HG03025 (cell line): ENCODE measurements around the gene ID1.
"Not testable (repeated sequence)": the region's sequence is repeated elsewhere in the genome, so short reads cannot be mapped to it uniquely, and the experiment has no call there.

ENCODE experiments used
- ATAC-seq: cut with Tn5 transposase; IDR thresholded peaks from one replicate; pipeline ENCODE4 v1.9.1; 2021; ENCODE audit warnings: mild to moderate bottlenecking, moderate library complexity; ENCODE audit not compliant: unreplicated experiment, low FRiP score

Gene ID1

DNA sequence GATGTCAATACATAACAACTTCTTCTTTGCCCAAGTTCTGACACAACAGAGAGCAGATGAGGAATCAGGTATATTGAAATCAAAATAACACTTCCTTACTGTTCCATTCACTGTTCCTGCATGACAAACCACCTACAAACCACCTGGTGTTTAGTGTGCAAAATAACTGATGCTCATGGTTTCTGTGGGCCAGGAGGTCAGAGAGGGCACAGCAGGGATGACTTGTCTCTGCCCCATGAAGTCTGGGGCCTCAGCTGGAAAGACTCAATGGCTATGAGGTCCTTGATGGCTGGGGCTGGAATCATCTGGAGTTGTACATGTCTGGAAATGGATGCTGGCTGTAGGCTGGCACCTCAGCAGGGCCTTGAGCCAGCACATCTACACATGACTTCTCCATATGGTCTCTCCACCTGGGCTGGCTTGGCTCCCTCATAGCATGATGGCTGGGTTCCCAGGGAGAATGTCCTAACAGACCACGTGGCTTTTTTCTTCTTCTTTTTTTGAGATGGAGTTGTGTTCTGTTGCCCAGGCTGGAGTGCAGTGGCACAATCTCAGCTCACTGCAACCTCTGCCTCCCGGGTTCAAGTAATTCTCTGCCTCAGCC lies 25.2 kb downstream of the ID1 start:
- ATAC-seq, result no peak

DNA sequence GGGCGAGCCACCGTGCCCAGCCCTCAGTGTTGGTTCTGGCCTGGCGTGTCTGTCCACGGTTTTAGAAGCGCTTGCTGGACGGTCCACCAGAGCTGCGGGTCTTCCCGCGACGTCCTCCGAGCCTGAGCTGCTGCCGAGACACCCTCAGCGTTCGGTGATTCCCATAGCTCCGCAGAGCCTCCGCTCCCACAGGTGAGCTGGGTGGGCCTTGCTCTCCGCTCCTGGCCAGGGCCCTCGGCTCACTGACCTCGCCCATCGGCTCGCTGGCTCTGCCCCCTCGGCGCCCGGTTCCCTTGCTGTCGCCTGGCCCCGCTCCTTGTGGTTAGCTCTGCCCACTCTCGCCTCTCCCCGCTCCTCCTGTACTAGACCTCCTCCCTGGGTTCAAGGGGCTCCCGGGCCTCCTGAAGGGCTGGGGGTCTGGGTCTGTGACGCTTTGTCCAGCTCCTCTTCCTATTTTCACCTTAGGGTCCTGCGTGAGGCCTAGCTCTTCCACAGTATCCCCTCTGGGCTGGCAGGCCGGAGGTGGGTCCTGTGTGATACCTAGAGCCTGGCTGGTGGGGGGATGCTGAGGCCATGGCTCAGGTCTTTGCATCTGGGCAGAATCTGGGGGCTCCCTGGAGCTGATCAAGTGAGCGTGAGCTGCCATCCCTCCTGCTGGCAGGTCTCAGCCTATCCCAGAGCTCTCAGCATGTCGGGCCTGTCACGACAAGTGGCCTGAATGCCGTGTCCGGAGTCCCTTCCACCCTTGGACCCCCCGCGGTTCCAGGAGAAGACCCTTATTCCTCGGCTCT lies 27.7 kb downstream of the ID1 start:
- ATAC-seq, result no peak

GRCh38 chr20:31633339-31633914 lies 28.3 kb downstream of the ID1 start:
- no peak for ATAC-seq

GRCh38 chr20:31637660-31638059 lies 32.6 kb downstream of the ID1 start, which contains the start of gene COX4I2:
COX4I2 (plus strand) TSS chr20:31637912; CDS start chr20:31639018, 1,106 bp downstream.
- no peak for ATAC-seq

DNA sequence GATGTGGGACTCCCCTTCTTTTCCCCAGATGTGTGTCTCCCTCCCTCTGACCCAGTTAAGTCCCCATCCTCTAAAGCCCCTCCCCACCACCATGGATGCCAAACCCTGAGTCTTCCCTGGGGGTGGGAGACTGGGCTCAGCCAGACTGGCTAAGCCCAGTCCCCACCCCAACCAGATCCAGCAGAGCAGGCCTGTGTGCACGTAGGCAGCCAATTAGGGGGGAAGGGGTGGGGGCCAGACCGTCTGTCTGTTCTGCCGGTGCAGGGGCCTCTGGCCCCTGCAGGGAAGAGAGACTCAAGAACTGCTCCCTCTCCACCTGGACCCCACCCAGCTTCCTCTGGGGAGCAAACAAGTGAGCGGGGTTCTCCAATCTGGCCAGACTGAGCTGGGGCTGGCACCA lies 33.2 kb downstream of the ID1 start:
- ATAC-seq, result no peak

DNA sequence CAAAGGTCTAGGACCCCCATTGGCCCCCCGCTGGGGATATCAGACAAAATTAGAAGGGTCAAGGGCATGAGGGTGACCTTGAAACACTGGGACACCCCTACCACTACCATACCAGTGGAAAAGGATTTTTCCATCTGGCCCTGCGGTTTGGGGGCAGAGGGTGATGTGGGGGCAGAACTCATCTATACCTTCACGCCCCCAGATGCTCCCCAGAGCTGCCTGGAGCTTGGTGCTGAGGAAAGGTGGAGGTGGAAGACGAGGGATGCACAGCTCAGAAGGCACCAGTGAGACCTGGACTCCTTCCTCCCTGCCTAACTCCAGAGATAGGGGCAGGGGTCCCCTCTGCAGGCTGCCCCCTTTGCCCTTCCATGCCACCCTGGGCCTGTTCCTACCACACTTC lies 33.7 kb downstream of the ID1 start:
- ATAC-seq, result no peak

GRCh38 chr20:31640259-31640658 lies 35.2 kb downstream of the ID1 start:
- ATAC-seq, result no peak

DNA sequence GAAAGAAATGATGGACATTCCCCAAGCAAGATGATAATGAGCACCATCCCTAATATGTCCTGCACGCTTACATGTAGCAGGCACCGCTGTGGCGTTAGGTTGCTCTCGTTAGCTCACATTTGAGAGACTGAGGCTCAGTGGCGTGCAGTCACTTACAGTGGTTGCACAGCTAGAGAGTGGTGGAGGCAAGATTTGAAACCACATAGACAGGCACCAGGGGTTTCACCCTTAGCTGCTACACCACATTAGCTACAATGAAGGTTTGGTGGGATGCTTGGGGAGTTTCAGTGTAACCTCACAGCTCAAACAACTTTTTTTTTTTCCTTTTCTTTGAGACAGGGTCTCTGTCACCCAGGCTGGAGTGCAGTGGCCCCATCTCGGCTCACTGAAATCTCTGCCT lies 36.3 kb downstream of the ID1 start:
- no peak for ATAC-seq

GRCh38 chr20:31642837-31643236 lies 37.7 kb downstream of the ID1 start:
- no peak for ATAC-seq

DNA sequence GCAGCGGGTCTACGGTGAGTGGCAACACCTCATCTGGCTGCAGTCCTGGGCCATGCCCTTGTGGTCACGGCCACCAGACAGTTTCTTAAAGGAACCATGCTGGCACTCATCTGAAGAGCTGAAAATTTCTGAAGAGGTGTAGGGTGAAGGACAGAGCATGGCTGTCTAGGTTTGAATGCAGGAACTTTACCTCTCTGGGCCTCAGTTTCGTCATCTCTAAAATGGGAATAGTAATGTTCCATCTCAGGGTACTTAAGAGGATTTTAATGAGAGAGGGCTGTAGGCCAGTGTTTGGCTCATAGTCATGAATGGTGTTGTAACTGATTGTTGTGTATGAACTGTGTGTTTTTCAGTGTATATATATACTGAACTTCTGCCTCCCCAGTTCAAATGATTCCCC lies 38.4 kb downstream of the ID1 start:
- ATAC-seq, result no peak

DNA sequence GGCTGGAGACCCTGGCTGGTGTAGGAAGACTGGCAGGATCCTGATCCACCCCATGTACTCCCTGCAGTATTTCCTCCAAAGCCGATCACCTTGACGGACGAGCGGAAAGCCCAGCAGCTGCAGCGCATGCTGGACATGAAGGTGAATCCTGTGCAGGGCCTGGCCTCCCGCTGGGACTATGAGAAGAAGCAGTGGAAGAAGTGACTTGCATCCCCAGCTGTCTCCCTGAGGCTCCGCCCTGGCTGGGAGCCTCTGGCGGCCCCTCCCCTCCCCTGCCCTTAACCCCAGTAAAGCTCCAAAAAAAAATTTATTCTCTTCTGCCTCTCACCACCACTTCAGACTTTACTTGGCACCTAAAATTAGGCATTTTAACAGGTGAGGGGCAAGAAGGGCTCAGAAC lies 39.6 kb downstream of the ID1 start:
- no peak for ATAC-seq

- ATAC-seq, result not testable (repeated sequence)
Observed at GRCh38 chr20:31648104-31648503, 43.0 kb downstream of the ID1 start.

GRCh38 chr20:31652917-31653396 lies 47.9 kb downstream of the ID1 start:
- no peak for ATAC-seq

DNA sequence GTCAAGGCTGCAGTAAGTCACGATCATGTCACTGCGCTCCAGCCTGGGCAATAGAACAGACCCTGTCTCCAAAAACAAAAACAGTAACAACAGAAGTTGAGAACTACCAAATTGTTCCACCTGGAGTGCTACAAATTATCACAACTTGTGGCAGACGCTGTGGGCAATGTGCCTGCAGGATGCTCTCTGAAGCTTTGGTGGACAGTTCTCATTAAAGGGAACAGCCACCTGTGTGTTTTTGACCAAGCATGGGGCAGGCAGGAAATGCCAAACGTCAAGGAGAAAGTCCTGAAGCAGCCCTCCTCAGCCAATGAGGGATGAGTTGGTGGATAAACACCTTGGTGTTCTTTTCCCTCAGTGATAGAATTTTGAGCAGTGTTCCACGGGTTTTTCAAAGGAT lies 48.5 kb downstream of the ID1 start:
- no peak for ATAC-seq

DNA sequence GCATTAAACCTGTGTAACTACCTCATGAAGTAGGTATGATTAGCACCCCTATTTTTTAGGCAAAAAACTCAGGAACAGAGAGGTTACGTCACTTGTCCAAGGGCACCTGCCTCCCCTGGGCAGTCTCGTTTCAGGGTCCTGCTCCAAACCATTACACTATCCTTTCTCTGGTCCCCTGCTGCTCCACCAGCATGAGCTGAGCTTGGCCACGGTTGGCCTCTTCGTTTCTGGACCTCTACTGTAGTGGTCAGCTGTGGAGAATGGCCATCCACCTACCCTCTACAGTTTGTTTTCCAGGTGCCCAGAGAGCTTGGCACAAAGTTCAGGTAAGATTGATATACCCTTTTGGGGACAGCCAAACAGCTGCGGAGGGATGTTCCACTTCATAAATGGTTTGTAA lies 49.4 kb downstream of the ID1 start:
- ATAC-seq, result no peak
